BE2C (cell line): ENCODE results near the gene TMEM273.

Source experiments
- DNase-seq: peaks from one replicate; pipeline ENCODE4 v3.0.0-alpha.2; 2020
- H3K27me3 ChIP-seq: fragments of 250-450 bp; sonication (Bioruptor Pico); 2 replicates; pipeline ENCODE4 v1.5.1; 2020; ENCODE audit warnings: mild to moderate bottlenecking
- H3K36me3 ChIP-seq: fragments of 250-450 bp; sonication (Bioruptor Pico); 2 replicates; pipeline ENCODE4 v1.5.1; 2020; ENCODE audit warnings: mild to moderate bottlenecking
- H3K4me1 ChIP-seq: fragments of 250-450 bp; sonication (Bioruptor Pico); 2 replicates; pipeline ENCODE4 v1.5.1; 2020
- H3K4me3 ChIP-seq: 2 replicates; pipeline ENCODE4 v1.5.1; 2011; ENCODE audit warnings: low read depth, low read length
- H3K9me3 ChIP-seq: fragments of 250-450 bp; sonication (Bioruptor Pico); 2 replicates; pipeline ENCODE4 v1.5.1; 2020
- TF ChIP-seq, protein P1 (sequence below): IDR thresholded peaks from 2 replicates; pipeline ENCODE4 v1.5.1; 2012; ENCODE audit warnings: mild to moderate bottlenecking, low read depth, low read length

Gene TMEM273

DNA sequence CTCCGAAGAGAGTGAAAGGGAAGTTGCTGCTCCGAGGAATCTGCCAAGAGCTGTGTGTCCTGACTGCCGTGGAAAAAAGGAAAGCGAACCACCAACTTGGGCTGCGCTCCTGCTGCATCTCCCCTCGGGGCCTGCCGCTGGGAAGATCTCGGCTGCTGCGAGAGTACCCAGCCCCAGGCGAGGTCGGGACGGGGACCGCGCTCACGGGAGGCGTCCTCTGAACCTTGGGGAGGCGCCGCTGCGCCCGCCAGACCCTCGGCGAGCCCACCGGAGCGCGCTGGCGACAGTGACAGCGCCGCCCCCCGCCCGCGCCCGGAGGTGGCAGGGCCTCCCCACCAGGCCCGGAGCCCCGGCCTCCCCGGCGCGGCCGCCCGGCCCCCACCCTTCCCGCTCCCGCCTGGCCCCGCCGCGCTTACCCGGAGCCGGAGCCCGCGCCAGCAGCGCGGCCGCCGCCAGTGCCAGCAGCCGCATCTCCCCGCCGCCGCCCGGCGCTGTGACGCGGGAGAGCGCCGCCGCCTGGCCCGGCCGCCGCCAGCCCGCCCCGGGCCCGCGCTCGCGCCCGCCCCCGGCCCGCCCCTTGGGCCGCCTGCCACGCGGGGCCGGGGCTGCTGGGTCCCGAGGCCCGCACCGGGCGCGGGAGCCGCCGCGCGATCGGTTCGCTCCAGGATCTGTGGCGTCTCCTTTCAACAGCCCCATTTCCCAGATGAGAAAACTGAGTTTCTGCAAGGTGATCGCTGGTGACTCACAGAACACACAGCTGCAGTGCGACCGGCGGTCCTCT lies 73.0 kb downstream of the TMEM273 start, which contains the start of gene VSTM4:
VSTM4 (minus strand) TSS at position 508 of the 781 bp plus-strand sequence; CDS start at position 471, 37 bp downstream.
- DNase-seq = peak; percentile 47
- Histone ChIP-seq H3K4me1 (0 out of 2 replicates have a peak, but pooled peaks cover 5% of the 10 kb centered on the region), H3K9me3 (no peaks in the 10 kb centered on the region), H3K27me3 (peaks cover 5% of the 10 kb centered on the region; the same call in 1 of the 2 replicates), H3K36me3 (no peaks in the 10 kb centered on the region), H3K4me3 (peak within 1 kb of the TSS; percentile 58)
- TF ChIP-seq, protein P1, sequence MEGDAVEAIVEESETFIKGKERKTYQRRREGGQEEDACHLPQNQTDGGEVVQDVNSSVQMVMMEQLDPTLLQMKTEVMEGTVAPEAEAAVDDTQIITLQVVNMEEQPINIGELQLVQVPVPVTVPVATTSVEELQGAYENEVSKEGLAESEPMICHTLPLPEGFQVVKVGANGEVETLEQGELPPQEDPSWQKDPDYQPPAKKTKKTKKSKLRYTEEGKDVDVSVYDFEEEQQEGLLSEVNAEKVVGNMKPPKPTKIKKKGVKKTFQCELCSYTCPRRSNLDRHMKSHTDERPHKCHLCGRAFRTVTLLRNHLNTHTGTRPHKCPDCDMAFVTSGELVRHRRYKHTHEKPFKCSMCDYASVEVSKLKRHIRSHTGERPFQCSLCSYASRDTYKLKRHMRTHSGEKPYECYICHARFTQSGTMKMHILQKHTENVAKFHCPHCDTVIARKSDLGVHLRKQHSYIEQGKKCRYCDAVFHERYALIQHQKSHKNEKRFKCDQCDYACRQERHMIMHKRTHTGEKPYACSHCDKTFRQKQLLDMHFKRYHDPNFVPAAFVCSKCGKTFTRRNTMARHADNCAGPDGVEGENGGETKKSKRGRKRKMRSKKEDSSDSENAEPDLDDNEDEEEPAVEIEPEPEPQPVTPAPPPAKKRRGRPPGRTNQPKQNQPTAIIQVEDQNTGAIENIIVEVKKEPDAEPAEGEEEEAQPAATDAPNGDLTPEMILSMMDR = no peak

DNA sequence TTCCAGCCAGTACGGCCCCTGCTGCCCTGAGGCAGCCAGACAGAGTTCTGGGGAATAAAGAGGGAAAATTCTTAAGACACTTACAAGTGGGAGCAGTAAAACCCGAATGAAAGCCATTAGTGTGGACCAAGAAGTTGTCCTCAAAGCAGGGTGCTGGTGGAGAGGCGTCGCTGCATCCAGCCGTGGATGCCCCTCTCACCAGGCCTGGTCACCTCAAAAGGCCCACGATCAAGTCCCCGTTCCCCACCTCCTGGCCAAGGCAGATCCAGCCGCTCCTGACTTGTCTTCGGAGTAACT lies 73.5 kb downstream of the TMEM273 start:
- peak overlapping the region; percentile 58 for H3K4me3 ChIP-seq
- DNase-seq = no peak
- 0 out of 2 replicates have a peak, but pooled peaks cover 5% of the 10 kb centered on the region for H3K4me1 ChIP-seq
- TF ChIP-seq, protein P1 = no peak
- no peaks in the 10 kb centered on the region for H3K36me3 ChIP-seq
- no peaks in the 10 kb centered on the region for H3K9me3 ChIP-seq
- peaks cover 5% of the 10 kb centered on the region; the same call in 1 of the 2 replicates for H3K27me3 ChIP-seq

DNA sequence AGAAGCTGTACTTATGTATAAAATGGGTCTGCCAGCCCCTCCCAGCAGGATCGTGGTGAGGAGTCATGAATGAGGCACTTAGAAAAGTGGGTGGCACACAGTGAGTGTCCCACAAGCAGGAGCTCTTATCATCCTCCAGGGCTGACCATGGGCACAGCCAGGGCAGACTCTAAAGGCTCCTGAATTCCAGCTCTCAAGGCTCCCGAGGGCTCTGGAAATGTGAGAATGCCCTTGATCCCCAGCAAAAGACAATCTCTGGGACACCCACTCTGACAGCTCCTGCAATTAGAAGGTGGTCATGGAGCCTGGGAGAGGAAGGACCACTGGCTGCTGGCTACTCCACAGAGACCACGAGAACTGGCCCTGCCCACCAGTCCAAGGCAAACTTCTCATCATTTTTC lies 74.5 kb downstream of the TMEM273 start:
- TF ChIP-seq, protein P1 = no peak
- Histone ChIP-seq H3K36me3 (no peaks in the 10 kb centered on the region), H3K27me3 (peaks cover 5% of the 10 kb centered on the region; the same call in 1 of the 2 replicates), H3K4me3 (no peak overlapping the region), H3K9me3 (no peaks in the 10 kb centered on the region), H3K4me1 (0 out of 2 replicates have a peak, but pooled peaks cover 5% of the 10 kb centered on the region)
- DNase-seq = no peak

DNA sequence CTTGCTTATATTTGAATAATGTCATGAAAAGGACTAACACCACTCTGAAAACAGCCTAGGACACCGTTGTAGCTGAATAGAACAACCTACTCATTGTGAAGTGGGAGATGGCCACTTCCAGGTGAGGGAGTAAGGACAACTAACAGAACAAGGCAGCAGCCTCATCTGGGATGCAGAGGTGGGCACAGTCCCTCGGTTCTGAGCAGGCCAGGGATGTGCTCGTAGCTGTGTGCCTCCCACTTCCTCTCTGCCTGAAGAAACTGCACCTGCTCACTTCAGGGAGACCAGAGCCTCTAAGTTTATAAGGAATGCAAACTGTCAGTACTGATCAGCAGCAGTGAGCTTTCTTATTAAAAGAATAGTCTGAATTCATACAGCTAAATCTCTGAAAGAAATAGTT lies 75.3 kb downstream of the TMEM273 start:
- TF ChIP-seq, protein P1 = no peak
- Histone ChIP-seq H3K4me1 (0 out of 2 replicates have a peak, but pooled peaks cover 5% of the 10 kb centered on the region), H3K36me3 (no peaks in the 10 kb centered on the region), H3K9me3 (no peaks in the 10 kb centered on the region), H3K27me3 (peaks cover 5% of the 10 kb centered on the region; the same call in 1 of the 2 replicates), H3K4me3 (no peak overlapping the region)
- no peak for DNase-seq

DNA sequence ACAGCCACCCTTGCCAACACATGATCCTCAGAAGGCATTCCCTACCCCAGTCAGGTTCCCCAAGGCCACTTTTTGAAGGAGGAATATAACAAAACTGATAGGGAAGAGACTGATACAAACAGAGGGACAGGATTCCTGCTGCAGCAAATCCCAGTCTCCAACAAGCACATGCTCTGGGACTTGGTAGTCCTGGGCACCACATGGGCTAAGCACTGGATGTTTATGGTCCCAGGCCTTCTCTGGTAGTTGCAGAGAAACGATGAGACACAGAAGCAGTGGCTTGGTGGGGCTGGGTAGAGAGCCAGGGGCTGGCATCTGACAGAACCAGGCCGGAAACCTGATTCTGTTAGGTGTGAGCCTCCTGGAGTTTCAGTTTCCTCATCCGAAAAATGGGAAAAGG lies 76.1 kb downstream of the TMEM273 start:
- TF ChIP-seq, protein P1 = no peak
- Histone ChIP-seq H3K36me3 (no peaks in the 10 kb centered on the region), H3K4me1 (0 out of 2 replicates have a peak, but pooled peaks cover 5% of the 10 kb centered on the region), H3K9me3 (no peaks in the 10 kb centered on the region), H3K4me3 (no peak overlapping the region), H3K27me3 (peaks cover 5% of the 10 kb centered on the region; the same call in 1 of the 2 replicates)
- DNase-seq = no peak

DNA sequence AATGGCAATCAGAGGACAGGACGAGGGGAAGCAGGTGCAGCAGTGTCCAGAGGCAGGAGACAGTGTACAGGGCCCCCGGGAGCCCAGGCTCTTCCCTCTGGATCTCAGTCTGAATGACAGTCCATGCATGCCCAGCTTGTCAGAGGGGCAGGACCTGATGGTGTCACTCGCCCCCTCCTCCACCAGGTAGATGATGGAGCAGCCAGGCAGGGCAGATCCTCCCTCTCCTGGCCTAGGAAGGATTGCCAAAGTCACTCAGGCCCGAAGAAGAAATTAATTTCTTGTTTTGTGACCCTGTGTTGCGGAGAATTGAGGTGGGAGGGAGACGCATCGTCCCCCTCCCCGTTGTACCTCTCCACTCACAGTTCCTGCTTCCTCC lies 76.9 kb downstream of the TMEM273 start:
- Histone ChIP-seq H3K36me3 (no peaks in the 10 kb centered on the region), H3K27me3 (peaks cover 5% of the 10 kb centered on the region; the same call in 1 of the 2 replicates), H3K4me3 (no peak overlapping the region), H3K4me1 (0 out of 2 replicates have a peak, but pooled peaks cover 5% of the 10 kb centered on the region), H3K9me3 (no peaks in the 10 kb centered on the region)
- TF ChIP-seq, protein P1 = no peak
- DNase-seq = no peak
